Inflammatory macrophage (primary cell): ENCODE measurements around the gene BCL2L1.

Experiments
- DNase-seq, 2 donors: peaks; one replicate each; pipeline ENCODE4 v3.0.0-alpha.2; 2020 to 2022

BCL2L1 gene

GRCh38 chr20:31708736-31709534 lies 13.7 kb downstream of the BCL2L1 start:
- DNase-seq: no peak

GRCh38 chr20:31707994-31708735 lies 14.5 kb downstream of the BCL2L1 start:
- DNase-seq: no peak

- no peak for DNase-seq
Measured at GRCh38 chr20:31707258-31707615, 15.4 kb downstream of the BCL2L1 start.

- peak; percentile 20 to 45 for DNase-seq
Measured at GRCh38 chr20:31706607-31707257, 15.9 kb downstream of the BCL2L1 start.

- no peak for DNase-seq
Measured at GRCh38 chr20:31705598-31706597, 16.8 kb downstream of the BCL2L1 start.

- no peak for DNase-seq
Measured at GRCh38 chr20:31705191-31705590, 17.5 kb downstream of the BCL2L1 start.

- no peak for DNase-seq
Measured at GRCh38 chr20:31704225-31705119, 18.2 kb downstream of the BCL2L1 start.

GRCh38 chr20:31701591-31701990 lies 21.1 kb downstream of the BCL2L1 start:
- DNase-seq: no peak

- DNase-seq: no peak
Measured at GRCh38 chr20:31700747-31701146, 21.9 kb downstream of the BCL2L1 start.

GRCh38 chr20:31699801-31700728 lies 22.6 kb downstream of the BCL2L1 start:
- DNase-seq: no peak

GRCh38 chr20:31698803-31699718 lies 23.6 kb downstream of the BCL2L1 start:
- peak; percentile 93 to 96 for DNase-seq

GRCh38 chr20:31698243-31698802 lies 24.3 kb downstream of the BCL2L1 start:
- no peak for DNase-seq

- peak; percentile 89 to 94 for DNase-seq
Measured at GRCh38 chr20:31695849-31696804, 26.5 kb downstream of the BCL2L1 start.

- no peak for DNase-seq
Measured at GRCh38 chr20:31694842-31695593, 27.6 kb downstream of the BCL2L1 start.

GRCh38 chr20:31693987-31694661 lies 28.5 kb downstream of the BCL2L1 start:
- peak in 1 of 2 donors; percentile 38 for DNase-seq

GRCh38 chr20:31693402-31693801 lies 29.3 kb downstream of the BCL2L1 start:
- DNase-seq: no peak
